PC-3 (cell line): Measurements from ENCODE around the gene C16orf92.

ENCODE experiments used
- EZH2 ChIP-seq: fragments of 300-600 bp; sonication (generic); IDR thresholded peaks from one replicate; pipeline ENCODE4 v1.6.1; 2017; ENCODE audit warnings: antibody characterized with exemption, mild to moderate bottlenecking, low read length; ENCODE audit not compliant: unreplicated experiment
- TF ChIP-seq, protein P1 (sequence below): fragments of 300-600 bp; sonication (generic); conservative IDR thresholded peaks from 2 replicates; pipeline ENCODE4 v1.5.1; 2017; ENCODE audit warnings: antibody characterized with exemption, low read depth, mild to moderate bottlenecking, low read length

DNA sequence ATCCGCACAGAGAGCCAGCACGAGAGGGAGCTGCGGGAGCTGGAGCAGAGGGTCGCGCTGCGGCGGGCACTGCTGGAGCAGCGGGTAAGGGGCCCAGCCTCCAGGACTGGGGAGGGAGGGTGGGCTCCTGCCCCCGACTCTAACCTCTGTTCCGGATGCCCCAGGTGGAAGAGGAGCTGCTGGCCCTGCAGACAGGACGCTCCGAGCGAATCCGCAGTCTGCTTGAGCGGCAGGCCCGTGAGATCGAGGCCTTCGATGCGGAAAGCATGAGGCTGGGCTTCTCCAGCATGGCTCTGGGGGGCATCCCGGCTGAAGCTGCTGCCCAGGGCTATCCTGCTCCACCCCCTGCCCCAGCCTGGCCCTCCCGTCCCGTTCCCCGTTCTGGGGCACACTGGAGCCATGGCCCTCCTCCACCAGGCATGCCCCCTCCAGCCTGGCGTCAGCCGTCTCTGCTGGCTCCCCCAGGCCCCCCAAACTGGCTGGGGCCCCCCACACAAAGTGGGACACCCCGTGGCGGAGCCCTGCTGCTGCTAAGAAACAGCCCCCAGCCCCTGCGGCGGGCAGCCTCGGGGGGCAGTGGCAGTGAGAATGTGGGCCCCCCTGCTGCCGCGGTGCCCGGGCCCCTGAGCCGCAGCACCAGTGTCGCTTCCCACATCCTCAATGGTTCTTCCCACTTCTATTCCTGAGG, 32.0 kb upstream of the C16orf92 start:
- TF ChIP-seq, protein P1, sequence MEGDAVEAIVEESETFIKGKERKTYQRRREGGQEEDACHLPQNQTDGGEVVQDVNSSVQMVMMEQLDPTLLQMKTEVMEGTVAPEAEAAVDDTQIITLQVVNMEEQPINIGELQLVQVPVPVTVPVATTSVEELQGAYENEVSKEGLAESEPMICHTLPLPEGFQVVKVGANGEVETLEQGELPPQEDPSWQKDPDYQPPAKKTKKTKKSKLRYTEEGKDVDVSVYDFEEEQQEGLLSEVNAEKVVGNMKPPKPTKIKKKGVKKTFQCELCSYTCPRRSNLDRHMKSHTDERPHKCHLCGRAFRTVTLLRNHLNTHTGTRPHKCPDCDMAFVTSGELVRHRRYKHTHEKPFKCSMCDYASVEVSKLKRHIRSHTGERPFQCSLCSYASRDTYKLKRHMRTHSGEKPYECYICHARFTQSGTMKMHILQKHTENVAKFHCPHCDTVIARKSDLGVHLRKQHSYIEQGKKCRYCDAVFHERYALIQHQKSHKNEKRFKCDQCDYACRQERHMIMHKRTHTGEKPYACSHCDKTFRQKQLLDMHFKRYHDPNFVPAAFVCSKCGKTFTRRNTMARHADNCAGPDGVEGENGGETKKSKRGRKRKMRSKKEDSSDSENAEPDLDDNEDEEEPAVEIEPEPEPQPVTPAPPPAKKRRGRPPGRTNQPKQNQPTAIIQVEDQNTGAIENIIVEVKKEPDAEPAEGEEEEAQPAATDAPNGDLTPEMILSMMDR, result no peak
- TF ChIP-seq EZH2, result no peak
